GM19455 (cell line): ENCODE results near the gene NAGK.
"Not testable (repeated sequence)": the region's sequence is repeated elsewhere in the genome, so short reads cannot be mapped to it uniquely, and the experiment has no call there.

Experiments used
- ATAC-seq: cut with Tn5 transposase; IDR thresholded peaks from one replicate; pipeline ENCODE4 v1.9.1; 2021; ENCODE audit not compliant: unreplicated experiment

Gene NAGK

GRCh38 chr2:71067567-71068217, 756 bp upstream of the NAGK start:
- peak; percentile 10 for ATAC-seq

DNA sequence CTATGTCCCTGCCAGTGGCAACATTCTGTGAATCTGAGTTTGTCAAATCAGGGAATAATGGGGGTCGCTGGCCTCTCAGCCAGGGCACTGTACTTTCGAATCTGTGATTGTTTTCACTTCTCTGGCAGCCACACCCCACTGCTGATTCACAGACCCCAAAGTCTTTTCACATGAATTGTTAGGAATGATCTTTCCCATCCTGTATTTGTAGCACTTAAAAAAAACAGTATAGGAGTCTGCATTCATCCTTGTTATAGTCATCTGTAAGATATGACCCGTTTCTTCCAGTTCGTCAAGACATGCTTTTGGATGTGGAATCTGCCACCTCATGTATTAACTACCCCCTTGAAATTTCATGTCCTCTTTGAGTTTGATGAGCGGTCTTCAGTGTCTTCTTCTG, 928 bp downstream of the NAGK start:
- ATAC-seq: no peak

DNA sequence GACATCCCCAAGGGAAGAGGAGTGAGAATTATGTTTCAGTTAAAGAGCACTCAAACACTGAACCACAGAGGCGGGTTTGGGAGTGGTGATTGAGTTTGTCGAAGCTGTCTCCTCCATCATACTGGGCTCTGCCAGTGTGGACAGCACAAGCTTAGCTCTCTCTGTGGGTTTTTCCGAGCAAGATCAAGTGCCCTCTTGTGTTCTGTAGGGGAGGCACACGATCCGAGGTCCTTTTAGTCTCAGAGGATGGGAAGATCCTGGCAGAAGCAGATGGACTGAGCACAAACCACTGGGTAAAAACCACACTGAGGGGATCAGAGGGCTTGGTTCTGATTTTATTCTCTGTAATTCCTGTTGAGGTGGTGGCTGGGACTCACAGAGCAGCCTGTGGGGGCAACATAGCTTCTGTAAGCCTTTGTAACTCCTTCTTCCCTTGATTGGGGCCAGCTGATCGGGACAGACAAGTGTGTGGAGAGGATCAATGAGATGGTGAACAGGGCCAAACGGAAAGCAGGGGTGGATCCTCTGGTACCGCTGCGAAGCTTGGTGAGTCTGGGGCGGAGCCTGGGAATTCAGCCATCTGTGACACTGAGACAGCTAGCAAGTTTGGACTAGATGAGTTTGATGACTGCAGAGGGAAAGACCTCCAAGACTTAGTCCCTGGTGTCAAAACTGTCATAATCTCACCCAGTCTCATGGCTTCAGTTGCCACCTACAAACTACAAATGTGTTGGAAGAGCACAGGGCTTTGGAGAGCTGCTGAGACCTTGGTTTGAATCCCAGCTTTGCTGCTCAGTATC, 2.0 kb downstream of the NAGK start:
- ATAC-seq: no peak

DNA sequence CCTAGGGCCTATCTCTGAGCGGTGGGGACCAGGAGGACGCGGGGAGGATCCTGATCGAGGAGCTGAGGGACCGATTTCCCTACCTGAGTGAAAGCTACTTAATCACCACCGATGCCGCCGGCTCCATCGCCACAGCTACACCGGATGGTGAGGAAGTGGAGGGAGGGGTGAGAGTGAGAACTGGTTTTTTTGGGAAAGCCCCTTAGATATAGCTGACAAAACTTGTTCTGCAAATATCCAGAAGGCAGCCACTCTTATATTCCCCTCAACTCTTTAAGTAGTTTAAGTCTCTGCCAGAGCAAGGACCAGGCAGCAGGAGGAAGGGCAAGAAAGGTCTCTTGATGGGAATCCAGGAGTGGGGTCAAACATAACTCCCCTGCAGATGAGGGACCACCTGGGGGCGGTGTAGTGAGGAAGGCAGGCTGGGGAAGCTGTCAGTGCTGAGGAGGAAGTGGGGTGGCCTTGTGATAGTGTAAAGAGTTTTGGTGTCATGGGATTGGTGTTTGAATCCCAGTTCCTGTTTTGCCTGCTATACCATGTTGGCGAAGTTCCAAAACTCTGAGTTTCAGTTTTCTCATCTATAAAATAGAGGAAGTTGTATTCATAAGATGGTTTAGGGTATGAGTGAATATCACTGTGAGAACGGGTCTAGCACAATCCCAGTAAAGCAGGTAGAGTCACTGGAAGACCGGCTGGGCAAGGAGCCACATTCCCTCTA, 3.4 kb downstream of the NAGK start:
- peak; percentile 36 for ATAC-seq

DNA sequence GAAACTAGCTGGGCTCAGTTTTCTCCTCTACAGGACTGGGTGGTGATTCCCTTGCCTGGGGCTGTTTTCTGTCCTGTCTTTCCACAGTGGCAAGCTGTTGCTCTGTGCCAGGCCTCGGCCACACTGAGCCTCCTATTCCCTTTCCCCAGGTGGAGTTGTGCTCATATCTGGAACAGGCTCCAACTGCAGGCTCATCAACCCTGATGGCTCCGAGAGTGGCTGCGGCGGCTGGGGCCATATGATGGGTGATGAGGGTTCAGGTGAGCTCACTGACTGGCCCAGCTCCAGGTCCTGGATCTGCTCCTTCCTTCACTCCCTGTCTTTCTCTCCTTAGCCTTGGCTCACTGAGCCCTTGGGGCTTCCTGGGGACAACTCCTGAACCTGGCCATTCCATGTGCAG, 4.0 kb downstream of the NAGK start:
- ATAC-seq: no peak

DNA sequence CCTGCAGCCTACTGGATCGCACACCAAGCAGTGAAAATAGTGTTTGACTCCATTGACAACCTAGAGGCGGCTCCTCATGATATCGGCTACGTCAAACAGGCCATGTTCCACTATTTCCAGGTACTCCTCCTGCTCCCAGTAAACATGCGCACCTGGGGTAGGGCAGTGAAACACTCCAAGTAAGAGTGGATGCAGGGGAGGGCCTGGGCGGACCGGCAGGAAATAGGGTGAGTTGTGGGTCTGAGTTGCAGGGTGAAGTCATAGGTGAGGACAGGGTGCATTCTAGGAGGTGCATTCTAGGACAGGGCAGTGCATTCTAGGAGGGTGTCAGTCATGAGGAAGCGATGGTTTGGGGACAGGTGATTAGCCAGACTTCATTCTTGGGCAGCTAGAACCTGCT, 5.0 kb downstream of the NAGK start:
- ATAC-seq: no peak

- no peak for ATAC-seq
These were observed 6.5 kb downstream of the NAGK start for GRCh38 chr2:71074893-71075395.

GRCh38 chr2:71078624-71079023, 10.2 kb downstream of the NAGK start:
- ATAC-seq: no peak

DNA sequence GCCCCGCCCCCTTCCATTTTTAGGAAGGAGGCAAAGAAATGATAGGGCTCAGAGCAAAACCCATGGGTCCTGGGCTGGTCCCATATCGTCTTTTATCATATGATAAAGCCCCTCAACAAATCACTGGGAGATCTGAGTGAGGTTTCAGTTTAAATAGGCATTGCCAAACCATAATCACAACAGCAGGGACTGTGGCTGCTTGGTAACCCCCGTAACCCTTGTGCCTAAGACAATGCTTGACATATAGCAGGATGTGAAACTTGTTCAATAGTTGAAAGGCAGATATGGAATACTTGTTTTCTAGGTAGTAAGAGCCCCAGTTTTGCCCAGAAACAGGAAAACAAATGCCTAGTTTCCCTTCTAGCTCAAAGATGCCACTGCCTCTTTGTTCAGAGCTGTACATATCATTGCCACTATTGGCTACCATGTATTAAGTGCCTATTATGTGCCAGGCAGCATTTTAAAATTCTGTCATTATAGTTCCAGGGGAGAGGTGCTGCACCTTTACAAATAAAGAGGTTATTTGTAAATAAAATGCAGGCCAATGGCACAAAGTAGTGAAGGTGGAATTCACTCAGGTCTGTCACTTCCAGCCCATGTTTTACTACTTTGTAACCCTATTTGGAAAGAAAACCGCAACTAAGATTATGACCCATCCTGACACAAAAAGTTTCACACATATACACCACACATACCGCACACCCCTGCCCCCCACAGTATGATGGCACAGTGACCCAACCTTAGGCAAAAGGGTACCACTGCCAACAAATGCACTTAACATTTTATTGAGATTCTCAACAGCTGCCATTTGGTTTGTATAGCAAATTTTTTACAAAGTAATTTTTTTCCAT, 14.2 kb downstream of the NAGK start:
- no peak for ATAC-seq

DNA sequence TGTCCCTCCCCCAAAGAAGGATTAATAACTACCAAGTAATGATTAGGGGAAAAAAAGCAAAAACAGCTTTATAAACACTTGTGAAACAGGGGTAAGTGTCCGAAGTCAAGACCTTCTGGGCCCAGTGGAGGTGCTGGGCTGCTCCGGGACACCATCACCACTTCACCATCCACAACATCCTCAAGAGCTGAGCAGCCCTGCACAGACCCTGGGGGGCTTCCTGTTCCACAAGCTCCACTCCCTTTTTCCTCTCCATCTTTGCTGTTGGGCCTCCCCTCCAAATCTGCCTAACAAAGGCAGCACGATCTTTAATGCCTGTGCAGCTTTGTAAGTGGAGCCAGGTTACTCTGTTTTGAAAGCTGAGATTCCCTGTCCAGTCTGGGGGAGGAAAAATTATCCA, 14.8 kb downstream of the NAGK start:
- ATAC-seq: not testable (repeated sequence)

GRCh38 chr2:71083752-71084312, 15.4 kb downstream of the NAGK start:
- not testable (repeated sequence) for ATAC-seq

DNA sequence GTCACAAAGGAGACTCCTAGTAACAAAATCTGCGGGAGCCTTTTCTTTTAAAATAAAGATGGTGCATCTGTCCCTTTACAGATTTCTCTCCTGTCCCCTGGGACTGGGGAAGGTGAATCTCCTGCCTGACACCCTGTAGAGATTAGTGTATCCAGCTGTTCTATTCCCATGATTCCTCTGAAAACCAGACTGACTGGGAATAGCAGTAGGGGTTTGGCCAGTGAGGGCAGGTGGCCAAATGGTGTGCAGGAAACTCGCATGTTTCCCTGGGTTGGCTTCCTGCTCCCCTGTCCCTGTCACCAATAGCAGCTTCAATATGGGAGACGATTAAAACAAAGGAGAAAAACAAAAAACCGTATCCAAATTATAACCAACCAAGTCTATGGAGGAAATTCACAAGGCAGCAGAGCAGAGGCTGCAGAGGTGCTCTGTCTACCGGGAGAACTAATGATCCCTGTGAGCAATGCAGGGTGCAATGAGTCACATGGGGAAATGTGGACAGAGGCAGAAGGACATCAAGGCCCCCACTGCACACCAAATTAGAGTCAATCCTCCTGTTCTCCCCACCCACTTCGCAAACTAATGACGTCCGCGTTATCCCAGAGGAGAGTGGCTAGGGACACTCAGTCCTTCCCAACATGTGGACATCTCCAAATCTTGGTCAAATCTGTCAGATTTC, 17.0 kb downstream of the NAGK start:
- ATAC-seq: not testable (repeated sequence)

DNA sequence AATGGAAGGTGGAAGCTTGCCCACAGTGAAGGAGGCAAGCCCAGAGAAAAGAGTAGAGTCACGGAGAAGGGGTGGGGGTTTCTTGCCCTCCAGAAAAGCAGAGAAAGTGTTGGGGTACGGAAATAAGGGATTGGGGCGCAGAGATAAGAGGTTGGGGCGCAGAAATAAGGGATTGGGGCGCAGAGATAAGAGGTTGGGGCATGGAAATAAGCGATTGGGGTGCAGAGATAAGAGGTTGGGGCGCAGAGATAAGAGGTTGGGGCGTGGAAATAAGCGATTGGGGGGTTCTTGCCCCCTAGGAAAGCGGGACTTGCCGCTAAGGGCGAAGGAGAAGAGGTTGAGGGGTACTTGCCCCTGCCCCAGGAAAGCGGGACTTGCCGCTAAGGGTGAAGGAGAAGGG, 21.0 kb downstream of the NAGK start:
- not testable (repeated sequence) for ATAC-seq

DNA sequence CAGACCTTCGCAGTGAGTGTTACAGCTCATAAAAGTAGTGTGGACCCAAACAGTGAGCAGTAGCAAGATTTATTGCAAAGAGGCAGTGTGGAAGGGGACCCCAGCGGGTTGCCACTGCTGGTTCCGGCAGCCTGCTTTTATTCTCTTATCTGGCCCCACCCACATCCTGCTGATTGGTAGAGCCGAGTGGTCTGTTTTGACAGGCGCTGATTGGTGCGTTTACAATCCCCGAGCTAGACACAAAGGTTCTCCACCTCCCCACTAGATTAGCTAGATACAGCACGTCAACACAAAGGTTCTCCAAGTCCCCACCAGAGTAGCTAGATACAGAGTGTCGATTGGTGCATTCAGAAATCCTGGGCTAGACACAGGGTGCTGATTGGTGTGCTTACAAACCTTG, 23.4 kb downstream of the NAGK start:
- not testable (repeated sequence) for ATAC-seq

DNA sequence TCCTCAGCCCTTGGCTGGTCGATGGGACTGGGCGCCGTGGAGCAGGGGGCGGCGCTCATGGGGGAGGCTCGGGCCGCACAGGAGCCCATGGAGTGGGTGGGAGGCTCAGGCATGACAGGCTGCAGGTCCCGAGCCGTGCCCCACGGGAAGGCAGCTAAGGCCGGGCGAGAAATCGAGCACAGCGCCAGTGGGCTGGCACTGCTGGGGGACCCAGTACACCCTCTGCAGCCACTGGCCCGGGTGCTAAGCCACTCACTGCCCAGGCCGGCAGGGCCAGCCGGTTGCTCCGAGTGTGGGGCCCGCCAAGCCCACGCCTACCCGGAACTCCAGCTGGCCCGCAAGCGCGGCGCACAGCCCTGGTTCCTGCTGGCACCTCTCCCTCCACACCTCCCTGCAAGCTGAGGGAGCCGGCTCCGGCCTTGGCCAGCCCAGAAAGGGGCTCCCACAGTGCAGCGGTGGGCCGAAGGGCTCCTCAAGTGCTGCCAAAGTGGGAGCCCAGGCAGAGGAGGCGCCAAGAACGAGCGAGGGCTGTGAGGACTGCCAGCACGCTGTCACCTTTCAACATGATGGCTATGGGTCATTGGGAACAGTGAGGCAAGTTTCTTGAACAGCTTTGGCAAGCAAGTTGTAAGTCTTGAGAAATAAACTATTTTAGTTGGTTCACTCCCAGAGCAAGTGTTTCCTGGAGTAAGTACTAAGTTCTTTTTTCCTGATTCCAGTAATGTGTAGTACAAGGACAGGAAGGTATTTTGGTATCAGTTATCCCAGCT, 24.2 kb downstream of the NAGK start:
- not testable (repeated sequence) for ATAC-seq

DNA sequence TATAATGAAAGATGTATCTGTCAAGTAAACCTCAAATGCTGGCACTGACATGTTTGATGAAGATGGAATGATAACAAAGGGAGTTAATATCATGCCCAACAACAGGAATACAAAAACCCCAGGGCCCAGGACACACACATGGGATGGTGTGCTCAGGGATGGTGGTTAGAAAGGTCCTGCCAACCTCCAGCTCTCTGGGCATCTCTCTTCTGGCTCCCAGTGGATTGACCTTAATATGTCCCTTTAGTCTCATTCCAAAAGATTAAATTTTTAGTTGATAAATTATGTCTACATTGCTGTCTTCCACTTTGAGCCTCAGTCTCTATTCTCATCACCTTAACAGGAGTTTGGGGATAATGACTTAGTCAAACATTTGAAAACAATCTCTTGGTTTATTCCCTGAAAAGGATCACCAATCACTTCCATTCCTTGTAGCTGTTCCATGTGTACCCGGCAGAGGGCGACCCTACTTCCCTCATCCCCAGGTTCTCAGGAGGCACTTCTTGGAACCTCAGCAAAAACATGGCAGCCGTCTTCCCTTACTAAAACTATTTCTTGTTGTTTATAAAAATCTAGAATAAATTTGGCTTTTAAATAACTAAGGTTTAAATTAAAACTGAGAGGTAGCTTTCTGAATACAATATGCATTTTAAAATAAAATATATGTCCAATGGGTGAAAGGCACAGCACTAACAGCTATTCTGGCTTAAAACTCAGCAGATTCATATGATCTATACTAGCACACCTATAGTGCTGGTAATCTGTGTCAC, 31.9 kb downstream of the NAGK start:
- no peak for ATAC-seq

DNA sequence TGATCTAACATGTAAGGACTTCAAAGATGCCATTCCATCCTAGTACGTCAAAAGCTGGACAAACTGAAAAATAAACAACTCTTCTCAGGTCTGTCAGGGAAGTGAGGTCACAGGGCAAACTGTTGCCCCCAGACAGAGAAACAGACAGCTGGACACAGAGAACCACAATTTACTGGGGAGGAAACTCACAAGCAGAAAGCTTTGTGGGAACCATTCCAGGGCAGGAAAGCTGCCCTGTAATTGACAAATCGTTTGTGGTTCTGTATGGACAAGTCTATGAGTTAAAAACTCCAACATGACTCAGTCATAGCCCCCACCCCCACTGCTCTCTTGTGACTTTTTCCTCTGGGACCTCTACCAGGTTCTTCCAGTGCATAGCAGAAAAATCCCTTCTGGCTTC, 33.2 kb downstream of the NAGK start:
- no peak for ATAC-seq

GRCh38 chr2:71102981-71103681, 34.7 kb downstream of the NAGK start:
- no peak for ATAC-seq
